Karpas-422 (cell line): ENCODE data around the gene TAS1R1. TPM values are rescaled to one million over a fixed set of nuclear protein-coding genes. Genes with fewer than 3 reads are reported as not detected.
"Not testable (repeated sequence)": the region's sequence is repeated elsewhere in the genome, so short reads cannot be mapped to it uniquely, and the experiment has no call there.

ENCODE experiments used
- DNase-seq: peaks from one replicate; pipeline ENCODE4 v3.0.0-alpha.2; 2015
- H2AFZ ChIP-seq: fragments of 200-600 bp; sonication (generic); 2 replicates; pipeline ENCODE4 v1.6.1; 2014; ENCODE audit warnings: antibody characterized with exemption, low read length, mixed read lengths
- H3K27ac ChIP-seq: fragments of 200-600 bp; sonication (generic); 2 replicates; pipeline ENCODE4 v1.5.1; 2014; ENCODE audit warnings: mild to moderate bottlenecking, low read length, moderate library complexity
- H3K27me3 ChIP-seq: fragments of 200-600 bp; sonication (generic); 2 replicates; pipeline ENCODE4 v1.6.1; 2014; ENCODE audit warnings: low read length, mixed read lengths
- H3K36me3 ChIP-seq: fragments of 200-600 bp; sonication (generic); 2 replicates; pipeline ENCODE4 v1.6.1; 2014; ENCODE audit warnings: low read length, mixed read lengths; ENCODE audit not compliant: insufficient read depth
- H3K4me1 ChIP-seq: fragments of 200-600 bp; sonication (generic); 2 replicates; pipeline ENCODE4 v1.6.1; 2014; ENCODE audit warnings: mild to moderate bottlenecking, low read length, mixed read lengths
- H3K4me2 ChIP-seq: fragments of 200-600 bp; sonication (generic); 2 replicates; pipeline ENCODE4 v1.6.1; 2014; ENCODE audit warnings: low read length, low read depth, mild to moderate bottlenecking; ENCODE audit not compliant: poor library complexity, severe bottlenecking
- H3K4me3 ChIP-seq: fragments of 200-600 bp; sonication (generic); 2 replicates; pipeline ENCODE4 v1.5.1; 2014; ENCODE audit warnings: mild to moderate bottlenecking, antibody characterized with exemption, low read length, mixed read lengths
- H3K79me2 ChIP-seq: fragments of 200-600 bp; sonication (generic); 2 replicates; pipeline ENCODE4 v1.6.1; 2014; ENCODE audit warnings: mild to moderate bottlenecking, low read length, mixed read lengths
- H3K9ac ChIP-seq: fragments of 200-600 bp; sonication (generic); 2 replicates; pipeline ENCODE4 v1.6.0; 2014; ENCODE audit warnings: low read length
- H3K9me2 ChIP-seq: fragments of 200-600 bp; sonication (generic), shearing (Covaris generic); replicated peaks from 2 replicates; pipeline ENCODE4 v1.6.0; 2014; ENCODE audit warnings: mild to moderate bottlenecking, low read length, moderate library complexity; ENCODE audit not compliant: insufficient read depth
- H3K9me3 ChIP-seq: fragments of 300-700, 200-600 bp; sonication (generic); 2 replicates; pipeline ENCODE4 v1.6.1; 2014; ENCODE audit warnings: low read length, mixed read lengths
- H4K20me1 ChIP-seq: fragments of 200-600 bp; sonication (generic); 2 replicates; pipeline ENCODE4 v1.6.1; 2014; ENCODE audit warnings: mild to moderate bottlenecking, antibody characterized with exemption, low read length, low read depth; ENCODE audit not compliant: insufficient read depth
- total RNA-seq: library from RNA; depleted of rRNA; stranded (reverse); fragments of >200 nt; shearing (Covaris generic); gene quantifications from 2 replicates; pipeline ENCODE4 v1.2.3, GENCODE V29; 2014; ENCODE audit warnings: low replicate concordance

The TAS1R1 gene
- total RNA-seq, 1 experiment from 2014 or later: not detected

DNA sequence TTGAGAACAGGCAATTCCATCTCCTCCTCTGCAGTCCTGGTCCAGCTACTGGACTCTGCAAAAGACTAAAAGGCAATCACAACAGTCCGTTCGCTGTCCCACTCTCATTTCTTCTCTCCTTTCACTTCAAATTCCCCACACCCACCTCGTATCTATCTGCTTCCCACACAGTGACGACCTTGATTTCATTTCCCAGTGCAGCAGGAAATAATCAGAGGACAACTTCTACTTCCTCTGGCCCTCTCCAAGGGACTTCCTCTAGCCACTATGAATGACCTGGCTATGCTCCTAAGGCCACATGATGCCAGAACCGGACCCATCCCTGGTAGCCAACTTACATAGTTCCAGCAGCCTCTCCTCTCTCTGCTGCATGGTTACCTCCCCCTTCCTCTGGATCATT, 8.8 kb upstream of the TAS1R1 start:
- Histone ChIP-seq H3K9me2 (no peaks in the 10 kb centered on the region), H3K4me1 (no peaks in the 10 kb centered on the region), H3K79me2 (peaks cover 13% of the 10 kb centered on the region), H3K4me3 (no peak overlapping the region), H3K36me3 (peaks cover 34% of the 10 kb centered on the region), H4K20me1 (no peaks in the 10 kb centered on the region), H3K27ac (no peak overlapping the region), H3K27me3 (no peaks in the 10 kb centered on the region), H2AFZ (no peak overlapping the region), H3K9ac (no peak overlapping the region), H3K9me3 (no peaks in the 10 kb centered on the region), H3K4me2 (no peak overlapping the region)
- DNase-seq: no peak

DNA sequence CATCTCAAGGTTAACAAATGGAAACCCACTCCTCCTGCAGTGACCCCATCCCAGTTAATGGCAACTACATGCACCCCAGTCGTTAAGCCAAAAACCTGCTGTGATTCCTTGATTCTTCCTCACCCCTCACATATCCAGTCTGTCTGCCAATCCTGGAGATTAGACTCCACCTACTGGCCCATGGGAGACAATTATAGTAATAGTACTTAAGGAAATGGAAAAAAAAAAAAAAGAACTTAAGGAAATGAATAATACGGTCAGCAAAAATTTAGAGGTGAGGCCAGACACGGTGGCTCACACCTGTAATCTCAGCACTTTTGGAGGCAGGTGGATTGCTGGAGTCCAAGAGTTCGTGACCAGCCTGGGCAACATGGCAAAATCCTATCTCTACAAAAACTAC, 7.8 kb upstream of the TAS1R1 start:
- Histone ChIP-seq H3K9me2 (no peaks in the 10 kb centered on the region), H3K9ac (no peak overlapping the region), H3K4me1 (no peaks in the 10 kb centered on the region), H2AFZ (no peak overlapping the region), H3K4me2 (no peak overlapping the region), H3K9me3 (no peaks in the 10 kb centered on the region), H3K79me2 (peaks cover 12% of the 10 kb centered on the region), H3K36me3 (peaks cover 28% of the 10 kb centered on the region), H3K27me3 (no peaks in the 10 kb centered on the region), H3K4me3 (no peak overlapping the region), H3K27ac (no peak overlapping the region), H4K20me1 (no peaks in the 10 kb centered on the region)
- no peak for DNase-seq

DNA sequence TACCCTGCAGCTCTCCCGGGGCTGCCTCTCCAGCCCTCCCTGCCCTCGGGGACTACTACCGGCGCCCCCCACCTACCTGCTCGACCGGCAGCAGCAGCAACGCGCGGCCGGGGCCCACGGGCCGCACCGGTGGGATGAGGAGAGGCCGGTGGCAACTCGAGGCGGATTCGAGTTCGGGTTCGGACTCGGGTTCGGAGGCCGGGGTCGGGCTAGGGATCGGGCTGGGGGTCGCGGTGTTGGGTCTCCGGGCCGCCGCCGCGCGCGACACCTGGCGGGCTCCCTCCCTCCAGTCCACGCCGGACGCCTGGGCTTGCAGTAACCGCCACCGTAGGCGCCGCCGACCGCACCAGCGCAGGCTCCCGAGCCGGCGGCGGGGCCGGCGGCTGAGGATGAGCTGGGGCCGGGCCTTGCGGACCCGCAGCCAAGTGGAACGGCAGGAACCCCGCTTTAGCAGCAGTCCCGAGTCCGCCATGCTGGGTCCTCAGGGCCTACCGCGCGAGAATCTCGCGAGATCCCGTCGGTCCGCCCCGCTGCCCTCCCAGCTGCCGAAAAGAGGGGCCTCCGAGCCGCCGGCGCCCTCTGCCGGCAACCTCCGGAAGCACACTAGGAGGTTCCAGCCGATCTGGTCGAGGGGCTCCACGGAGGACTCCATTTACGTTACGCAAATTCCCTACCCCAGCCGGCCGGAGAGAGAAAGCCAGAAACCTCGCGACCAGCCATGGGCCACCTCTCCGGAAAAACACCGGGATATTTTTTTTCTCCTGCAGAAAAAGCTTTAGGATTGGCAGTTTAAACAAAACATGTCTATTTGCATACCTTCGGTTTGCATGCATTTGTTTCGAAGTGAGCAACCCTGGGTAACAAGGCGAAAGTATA, 838 bp upstream of the TAS1R1 start, which contains the start of gene NOL9:
Gene NOL9, minus strand, starts transcription at position 483 of the 876 bp plus-strand sequence. Its CDS starts 11 bp downstream, at position 472.
- Histone ChIP-seq H3K4me1 (peaks cover 19% of the 10 kb centered on the region), H4K20me1 (no peaks in the 10 kb centered on the region; the same call in 1 of the 2 replicates), H3K9ac (peak within 1 kb of the TSS; percentile 100), H3K79me2 (peaks cover 30% of the 10 kb centered on the region), H2AFZ (peak within 1 kb of the TSS; percentile 95), H3K27ac (peak within 1 kb of the TSS; percentile 64), H3K4me3 (peak within 1 kb of the TSS; percentile 100), H3K4me2 (peak within 1 kb of the TSS; percentile 91), H3K9me2 (no peaks in the 10 kb centered on the region), H3K27me3 (no peaks in the 10 kb centered on the region), H3K9me3 (no peaks in the 10 kb centered on the region), H3K36me3 (peaks cover 12% of the 10 kb centered on the region)
- peak; percentile 98 for DNase-seq

DNA sequence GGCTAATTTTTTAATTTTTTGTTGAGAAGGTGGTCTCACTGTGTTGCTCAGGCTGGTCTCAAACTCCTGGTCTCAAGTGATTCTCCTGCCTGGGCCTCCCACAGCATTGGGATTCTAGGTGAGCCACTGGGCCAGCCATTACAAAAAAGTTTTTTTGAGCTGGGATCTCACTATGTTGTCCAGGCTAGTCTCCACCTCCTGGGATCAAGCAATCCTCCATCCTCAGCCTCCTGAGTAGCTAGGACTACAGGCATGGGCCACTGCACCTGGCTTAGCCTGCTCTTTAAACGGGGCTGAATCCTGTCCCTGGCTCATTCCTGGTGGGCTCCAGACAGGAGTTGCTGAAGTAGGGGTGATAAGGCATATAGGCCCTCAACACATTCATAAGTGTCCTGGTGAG, 2.5 kb downstream of the TAS1R1 start:
- Histone ChIP-seq H4K20me1 (no peaks in the 10 kb centered on the region; the same call in 1 of the 2 replicates), H3K9me3 (no peaks in the 10 kb centered on the region), H3K9ac (no peak overlapping the region), H3K4me3 (no peak overlapping the region), H3K4me2 (no peak overlapping the region), H3K4me1 (peaks cover 17% of the 10 kb centered on the region), H3K79me2 (peaks cover 17% of the 10 kb centered on the region), H3K9me2 (no peaks in the 10 kb centered on the region), H3K36me3 (no peaks in the 10 kb centered on the region), H2AFZ (no peak overlapping the region), H3K27me3 (no peaks in the 10 kb centered on the region), H3K27ac (no peak overlapping the region)
- DNase-seq: no peak

DNA sequence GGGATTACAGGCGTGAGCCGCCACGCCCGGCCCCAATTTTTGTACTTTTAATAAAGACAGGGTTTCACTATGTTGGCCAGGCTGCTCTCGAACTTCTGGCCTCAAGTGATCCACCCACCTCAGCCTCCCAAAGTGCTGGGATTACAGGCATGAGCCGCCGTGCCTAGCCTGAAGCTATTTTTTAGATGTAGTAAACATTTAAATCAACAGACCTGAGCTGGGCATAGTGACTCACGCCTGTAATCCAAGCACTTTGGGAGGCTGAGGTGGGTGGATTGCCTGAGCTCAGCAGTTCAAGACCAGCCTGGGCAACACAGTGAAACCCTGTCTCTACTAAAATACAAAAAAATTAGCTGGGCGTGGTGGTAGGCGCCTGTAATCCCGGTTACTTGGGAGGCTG, 4.1 kb downstream of the TAS1R1 start:
- not testable (repeated sequence) for H2AFZ ChIP-seq, H3K9me2 ChIP-seq, H3K79me2 ChIP-seq

DNA sequence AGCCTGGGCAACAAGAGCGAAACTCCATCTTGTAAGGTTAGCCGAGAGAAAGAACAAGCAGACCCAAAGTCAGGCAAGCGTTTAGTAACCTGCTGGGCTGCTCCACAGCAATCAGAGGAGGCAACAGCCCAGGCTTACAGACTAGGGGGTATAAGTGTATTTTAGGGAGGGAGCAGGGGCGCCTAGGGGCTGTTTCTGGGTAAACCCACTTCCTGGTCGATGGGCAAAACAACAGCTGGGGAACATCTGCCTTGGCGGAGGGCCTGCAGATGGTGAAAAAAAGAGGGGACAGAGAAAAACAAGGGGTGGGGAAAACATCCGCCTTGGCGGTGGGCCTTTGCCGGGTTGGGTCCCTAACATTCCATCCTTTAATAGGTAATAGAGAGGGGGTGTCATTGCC, 5.2 kb downstream of the TAS1R1 start:
- Histone ChIP-seq H3K4me3 (no peak overlapping the region), H3K4me1 (peaks cover 2% of the 10 kb centered on the region), H3K9me2 (no peaks in the 10 kb centered on the region), H3K36me3 (no peaks in the 10 kb centered on the region), H3K9me3 (no peaks in the 10 kb centered on the region), H3K27ac (no peak overlapping the region), H3K27me3 (no peaks in the 10 kb centered on the region), H3K4me2 (no peak overlapping the region), H3K9ac (no peak overlapping the region), H4K20me1 (no peaks in the 10 kb centered on the region), H2AFZ (no peak overlapping the region), H3K79me2 (no peaks in the 10 kb centered on the region)
- DNase-seq: no peak

More for the DNA sequence above, 4.1 kb downstream of the TAS1R1 start:
- H3K27me3 ChIP-seq, H3K4me2 ChIP-seq, H4K20me1 ChIP-seq, H3K4me3 ChIP-seq, DNase-seq, H3K4me1 ChIP-seq, H3K27ac ChIP-seq, H3K9ac ChIP-seq, H3K36me3 ChIP-seq, H3K9me3 ChIP-seq: not testable (repeated sequence)

DNA sequence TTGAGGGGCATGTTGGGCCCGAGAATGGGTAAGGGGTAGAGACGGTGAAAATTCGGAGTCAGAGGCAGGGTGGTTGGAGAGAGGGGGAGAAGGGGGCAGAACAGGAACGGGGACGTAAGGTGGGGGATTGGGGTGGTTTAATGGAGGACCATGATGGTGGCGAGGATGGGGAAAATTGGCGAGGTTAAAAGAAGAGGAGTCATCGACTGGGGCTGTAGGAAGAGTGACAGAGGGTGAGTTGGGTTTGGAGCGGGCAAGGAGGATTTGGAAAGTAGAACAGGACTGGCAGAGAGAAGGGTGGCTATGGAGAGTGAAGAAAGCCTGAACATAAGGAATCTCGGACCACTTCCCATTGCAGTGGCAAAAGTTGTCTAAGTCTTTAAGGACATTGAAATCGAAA, 13.9 kb downstream of the TAS1R1 start:
- H2AFZ ChIP-seq: no peak overlapping the region
- no peak overlapping the region for H3K4me2 ChIP-seq

DNA sequence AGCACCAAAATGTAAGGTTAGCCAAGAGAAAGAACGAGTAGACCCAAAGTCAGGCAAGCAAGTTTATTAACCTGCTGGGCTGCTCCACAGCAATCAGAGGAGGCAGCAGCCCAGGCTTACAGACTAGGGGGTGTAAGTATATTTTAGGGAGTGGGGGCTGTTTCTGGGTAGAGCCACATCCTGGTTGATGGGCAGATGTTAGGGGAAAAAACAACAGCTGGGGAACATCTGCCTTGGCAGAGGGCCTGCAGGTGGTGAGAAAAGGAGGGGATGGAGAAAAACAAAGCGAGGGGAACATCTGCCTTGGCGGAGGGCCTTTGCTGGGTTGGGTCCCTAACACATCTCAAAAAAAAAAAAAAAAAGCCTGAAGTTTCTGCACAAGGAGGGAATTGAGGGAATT, 15.0 kb downstream of the TAS1R1 start:
- Histone ChIP-seq H2AFZ (no peak overlapping the region), H3K9me3 (peaks cover 3% of the 10 kb centered on the region; the same call in 1 of the 2 replicates), H3K36me3 (no peaks in the 10 kb centered on the region), H3K79me2 (no peaks in the 10 kb centered on the region), H3K27ac (no peak overlapping the region), H3K9ac (no peak overlapping the region), H3K9me2 (no peaks in the 10 kb centered on the region), H3K4me2 (no peak overlapping the region), H3K27me3 (no peaks in the 10 kb centered on the region; the same call in 1 of the 2 replicates), H4K20me1 (no peaks in the 10 kb centered on the region), H3K4me3 (no peak overlapping the region), H3K4me1 (no peaks in the 10 kb centered on the region)
- DNase-seq: no peak

More for the DNA sequence above, 13.9 kb downstream of the TAS1R1 start:
- Histone ChIP-seq H3K9ac (no peak overlapping the region), H3K4me3 (no peak overlapping the region), H3K27ac (no peak overlapping the region), H3K9me2 (no peaks in the 10 kb centered on the region), H4K20me1 (no peaks in the 10 kb centered on the region), H3K36me3 (no peaks in the 10 kb centered on the region), H3K27me3 (no peaks in the 10 kb centered on the region; the same call in 1 of the 2 replicates), H3K4me1 (no peaks in the 10 kb centered on the region), H3K79me2 (no peaks in the 10 kb centered on the region), H3K9me3 (peaks cover 3% of the 10 kb centered on the region; the same call in 1 of the 2 replicates)
- no peak for DNase-seq
